KMS-11 (cell line): ENCODE results near the gene ME2.
"Not testable (repeated sequence)": the region's sequence is repeated elsewhere in the genome, so short reads cannot be mapped to it uniquely, and the experiment has no call there.

Experiments
- H2AFZ ChIP-seq: fragments of 200-600 bp; sonication (generic); 2 replicates; pipeline ENCODE4 v1.6.1; 2016; ENCODE audit warnings: antibody characterized with exemption, mixed run types, low read depth
- H3K27ac ChIP-seq: fragments of 200-600 bp; sonication (generic); 2 replicates; pipeline ENCODE4 v1.6.1; 2016; ENCODE audit warnings: mild to moderate bottlenecking, mixed run types
- H3K27me3 ChIP-seq: fragments of 200-600 bp; sonication (generic); 2 replicates; pipeline ENCODE4 v1.6.1; 2017; ENCODE audit warnings: mild to moderate bottlenecking, low read depth, mixed run types, moderate library complexity; ENCODE audit not compliant: insufficient read depth
- H3K36me3 ChIP-seq: fragments of 200-600 bp; sonication (generic); 2 replicates; pipeline ENCODE4 v1.6.1; 2017; ENCODE audit warnings: mild to moderate bottlenecking, mixed run types; ENCODE audit not compliant: insufficient read depth
- H3K4me1 ChIP-seq: fragments of 200-600 bp; sonication (generic); 2 replicates; pipeline ENCODE4 v1.6.1; 2016; ENCODE audit warnings: mild to moderate bottlenecking, low read depth, mixed run types; ENCODE audit not compliant: poor library complexity, severe bottlenecking
- H3K4me2 ChIP-seq: fragments of 200-600 bp; sonication (generic); 2 replicates; pipeline ENCODE4 v1.7.0; 2016; ENCODE audit warnings: mild to moderate bottlenecking, mixed run types
- H3K4me3 ChIP-seq: fragments of 200-600 bp; sonication (generic); IDR thresholded peaks from 2 replicates; pipeline ENCODE4 v1.6.1; 2017; ENCODE audit warnings: low read depth, low read length, mixed read lengths; ENCODE audit not compliant: insufficient read depth
- H3K79me2 ChIP-seq: fragments of 200-600 bp; sonication (generic); 2 replicates; pipeline ENCODE4 v1.6.1; 2016; ENCODE audit warnings: low read depth, mixed run types; ENCODE audit not compliant: insufficient read depth
- H3K9ac ChIP-seq: fragments of 200-600 bp; sonication (generic); 2 replicates; pipeline ENCODE4 v1.6.1; 2016; ENCODE audit warnings: mild to moderate bottlenecking, mixed run types
- H4K20me1 ChIP-seq: fragments of 200-600 bp; sonication (generic); 2 replicates; pipeline ENCODE4 v1.6.1; 2016; ENCODE audit warnings: mild to moderate bottlenecking, mixed run types; ENCODE audit not compliant: insufficient read depth
- TF ChIP-seq, protein P1 (sequence below): fragments of 200-600 bp; sonication (generic); conservative IDR thresholded peaks from 2 replicates; pipeline ENCODE4 v1.6.1; 2017; ENCODE audit warnings: low read depth, mild to moderate bottlenecking, antibody characterized with exemption, low read length, moderate library complexity, mixed read lengths

ME2 gene

GRCh38 chr18:50935493-50936191 lies 56.7 kb downstream of the ME2 start:
- H3K79me2 ChIP-seq, result no peaks in the 10 kb centered on the region
- H3K27ac ChIP-seq, result no peak overlapping the region
- H4K20me1 ChIP-seq, result no peaks in the 10 kb centered on the region
- no peaks in the 10 kb centered on the region for H3K4me1 ChIP-seq
- H3K27me3 ChIP-seq, result no peaks in the 10 kb centered on the region
- H3K9ac ChIP-seq, result no peak overlapping the region
- no peak overlapping the region for H2AFZ ChIP-seq
- 0 out of 2 replicates have a peak, but pooled peaks cover 4% of the 10 kb centered on the region for H3K36me3 ChIP-seq
- H3K4me2 ChIP-seq, result no peak overlapping the region
- H3K4me3 ChIP-seq, result no peak overlapping the region
- TF ChIP-seq, protein P1, sequence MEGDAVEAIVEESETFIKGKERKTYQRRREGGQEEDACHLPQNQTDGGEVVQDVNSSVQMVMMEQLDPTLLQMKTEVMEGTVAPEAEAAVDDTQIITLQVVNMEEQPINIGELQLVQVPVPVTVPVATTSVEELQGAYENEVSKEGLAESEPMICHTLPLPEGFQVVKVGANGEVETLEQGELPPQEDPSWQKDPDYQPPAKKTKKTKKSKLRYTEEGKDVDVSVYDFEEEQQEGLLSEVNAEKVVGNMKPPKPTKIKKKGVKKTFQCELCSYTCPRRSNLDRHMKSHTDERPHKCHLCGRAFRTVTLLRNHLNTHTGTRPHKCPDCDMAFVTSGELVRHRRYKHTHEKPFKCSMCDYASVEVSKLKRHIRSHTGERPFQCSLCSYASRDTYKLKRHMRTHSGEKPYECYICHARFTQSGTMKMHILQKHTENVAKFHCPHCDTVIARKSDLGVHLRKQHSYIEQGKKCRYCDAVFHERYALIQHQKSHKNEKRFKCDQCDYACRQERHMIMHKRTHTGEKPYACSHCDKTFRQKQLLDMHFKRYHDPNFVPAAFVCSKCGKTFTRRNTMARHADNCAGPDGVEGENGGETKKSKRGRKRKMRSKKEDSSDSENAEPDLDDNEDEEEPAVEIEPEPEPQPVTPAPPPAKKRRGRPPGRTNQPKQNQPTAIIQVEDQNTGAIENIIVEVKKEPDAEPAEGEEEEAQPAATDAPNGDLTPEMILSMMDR, result no peak

DNA sequence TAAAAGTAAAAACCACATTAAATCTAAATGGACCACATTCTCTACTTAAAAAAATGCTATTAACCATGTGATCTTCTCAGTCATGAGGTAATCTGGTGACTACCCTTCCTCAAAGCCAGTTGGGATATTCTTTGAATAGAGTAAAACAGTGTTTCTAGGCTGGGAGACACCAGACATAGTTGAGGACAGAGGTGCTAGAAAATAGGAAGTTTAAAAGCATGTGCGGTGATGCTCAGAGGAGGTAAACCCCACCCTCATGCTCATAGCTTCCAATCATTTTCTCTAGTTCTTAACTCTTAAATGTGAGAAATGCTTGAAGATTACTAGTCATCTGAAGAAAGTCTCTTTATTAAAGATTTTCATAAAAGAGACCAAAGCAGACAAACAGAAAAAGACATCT lies 58.3 kb downstream of the ME2 start:
- 0 out of 2 replicates have a peak, but pooled peaks cover 1% of the 10 kb centered on the region for H3K36me3 ChIP-seq
- no peak overlapping the region for H2AFZ ChIP-seq
- no peaks in the 10 kb centered on the region for H3K79me2 ChIP-seq
- TF ChIP-seq, protein P1, result no peak
- H3K4me1 ChIP-seq, result no peaks in the 10 kb centered on the region
- H3K27me3 ChIP-seq, result no peaks in the 10 kb centered on the region
- H3K27ac ChIP-seq, result no peak overlapping the region
- H4K20me1 ChIP-seq, result no peaks in the 10 kb centered on the region
- H3K9ac ChIP-seq, result no peak overlapping the region
- H3K4me2 ChIP-seq, result no peak overlapping the region
- H3K4me3 ChIP-seq, result no peak overlapping the region

DNA sequence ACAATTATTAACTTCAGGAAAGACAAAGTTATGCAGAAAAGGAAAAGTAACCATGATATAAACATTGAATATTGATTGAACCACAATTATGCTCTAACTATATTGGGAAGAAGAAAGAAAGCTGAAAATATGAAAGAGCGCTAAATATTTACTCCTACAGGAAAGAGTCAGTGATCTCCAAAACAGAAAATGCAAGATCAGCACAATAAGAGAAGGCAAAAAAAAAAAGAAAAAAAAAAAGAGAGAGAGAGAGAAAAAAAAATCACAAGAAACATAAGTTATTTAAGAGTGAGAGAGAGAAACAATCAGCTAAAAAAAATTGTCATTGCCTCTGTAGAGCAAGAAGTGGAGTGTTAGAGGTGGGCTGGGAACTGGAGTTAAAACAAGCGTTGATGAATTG lies 60.0 kb downstream of the ME2 start:
- Histone ChIP-seq H3K27ac (no peak overlapping the region), H3K4me3 (no peak overlapping the region), H3K4me1 (no peaks in the 10 kb centered on the region), H2AFZ (no peak overlapping the region), H3K79me2 (no peaks in the 10 kb centered on the region), H4K20me1 (no peaks in the 10 kb centered on the region), H3K9ac (no peak overlapping the region), H3K27me3 (no peaks in the 10 kb centered on the region), H3K4me2 (no peak overlapping the region), H3K36me3 (0 out of 2 replicates have a peak, but pooled peaks cover 7% of the 10 kb centered on the region)
- TF ChIP-seq, protein P1, result no peak

- no peaks in the 10 kb centered on the region for H3K27me3 ChIP-seq
- H3K9ac ChIP-seq, result no peak overlapping the region
- no peak overlapping the region for H3K27ac ChIP-seq
- H3K4me3 ChIP-seq, result no peak overlapping the region
- H3K4me2 ChIP-seq, result no peak overlapping the region
- H2AFZ ChIP-seq, result no peak overlapping the region
- no peaks in the 10 kb centered on the region for H4K20me1 ChIP-seq
- TF ChIP-seq, protein P1, result no peak
- H3K79me2 ChIP-seq, result no peaks in the 10 kb centered on the region
- 0 out of 2 replicates have a peak, but pooled peaks cover 7% of the 10 kb centered on the region for H3K36me3 ChIP-seq
- H3K4me1 ChIP-seq, result no peaks in the 10 kb centered on the region
Measured at GRCh38 chr18:50944245-50944932, 65.5 kb downstream of the ME2 start.

DNA sequence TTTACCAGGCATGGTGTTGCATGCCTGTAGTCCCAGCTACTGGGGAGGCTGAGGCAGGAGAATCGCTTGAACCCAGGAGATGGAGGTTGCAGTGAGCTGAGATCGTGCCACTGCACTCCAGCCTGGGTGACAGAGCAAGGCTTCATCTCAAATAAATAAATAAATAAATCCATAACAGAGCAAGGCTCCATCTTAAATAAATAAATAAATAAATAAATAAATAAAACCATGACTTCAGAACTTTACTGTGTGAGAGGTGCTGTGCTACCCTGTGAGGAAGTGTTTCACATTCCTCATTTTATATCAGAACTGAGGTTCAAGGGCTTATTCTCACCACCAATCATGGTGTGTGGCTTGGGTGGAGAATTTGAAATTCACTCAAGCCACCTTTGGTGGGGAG lies 67.0 kb downstream of the ME2 start:
- H3K79me2 ChIP-seq, H3K4me3 ChIP-seq, H3K27ac ChIP-seq, H3K27me3 ChIP-seq, H4K20me1 ChIP-seq, H2AFZ ChIP-seq, H3K4me1 ChIP-seq, H3K9ac ChIP-seq, H3K36me3 ChIP-seq, H3K4me2 ChIP-seq: not testable (repeated sequence)
